Activated naive CD4-positive, alpha-beta T cell treated with anti-CD3 and anti-CD28 coated beads, Interleukin-2, amount 50 U/mL, for 72 hours (primary cell): ENCODE data around the gene VPS9D1. TPM values are rescaled to one million over a fixed set of nuclear protein-coding genes. Genes with fewer than 3 reads are reported as not detected.
"Not testable (repeated sequence)": the region's sequence is repeated elsewhere in the genome, so short reads cannot be mapped to it uniquely, and the experiment has no call there.

Source experiments
- ATAC-seq, 2 donors: fragments of 150-1000 bp; cut with Tn5 transposase; 2 replicates each; pipeline ENCODE4 v1.10.0; 2021; ENCODE audit warnings: mild to moderate bottlenecking in 2 of 2, moderate library complexity in 2 of 2
- DNase-seq, 2 donors: peaks; one replicate each; pipeline ENCODE4 v3.0.0; 2021 to 2022; ENCODE audit warnings: low spot score in 2 of 2
- H3K27ac Mint-ChIP-seq, 2 donors: one replicate each; pipeline ENCODE4 v1.8.0; 2022; ENCODE audit warnings: mild to moderate bottlenecking in 2 of 2, mixed read lengths in 2 of 2
- H3K36me3 Mint-ChIP-seq, 2 donors: one replicate each; pipeline ENCODE4 v1.8.0; 2022; ENCODE audit warnings: mixed read lengths in 2 of 2
- H3K9me3 Mint-ChIP-seq, 2 donors: one replicate each; pipeline ENCODE4 v1.8.0; 2022; ENCODE audit warnings: mixed read lengths in 2 of 2
- total RNA-seq, 2 donors: library from RNA; stranded (reverse); gene quantifications; one replicate each; pipeline ENCODE4 v1.2.3, GENCODE V29; 2022

Gene VPS9D1
- total RNA-seq, 2 donors from 2014 or later, result 2.2 to 2.4 TPM

DNA sequence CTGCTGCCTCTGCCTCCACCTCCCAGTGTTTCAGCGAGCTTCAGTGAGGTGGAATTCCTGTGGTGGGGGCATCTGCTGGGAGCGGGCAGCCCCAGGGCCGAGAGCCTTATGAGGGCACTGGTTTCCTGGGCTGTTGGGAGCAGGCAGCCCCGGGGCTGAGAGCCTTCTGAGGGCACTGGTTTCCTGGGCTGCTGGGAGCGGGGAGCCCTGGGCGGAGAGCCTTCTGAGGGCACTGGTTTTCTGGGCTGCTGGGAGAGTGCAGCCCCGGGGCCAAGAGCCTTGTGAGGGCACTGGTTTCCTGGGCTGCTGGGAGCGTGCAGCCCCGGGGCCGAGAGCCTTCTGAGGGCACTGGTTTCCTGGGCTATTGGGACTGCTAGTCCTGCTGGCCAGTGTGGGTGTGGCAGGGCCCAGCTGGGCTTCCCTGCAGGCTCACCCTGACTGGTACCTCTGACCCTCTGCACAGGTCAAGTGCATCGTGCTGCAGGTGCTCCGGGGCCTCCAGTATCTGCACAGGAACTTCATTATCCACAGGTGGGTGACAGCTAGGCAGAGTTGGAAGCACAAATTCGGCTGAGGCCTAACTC is 28.6 kb downstream of the VPS9D1 start:
- Mint-ChIP-seq H3K36me3 (peaks cover 14 to 24% of the 10 kb centered on the region in 2 donors), H3K27ac (no peak overlapping the region), H3K9me3 (no peaks in the 10 kb centered on the region)
- ATAC-seq, result no peak
- DNase-seq, result no peak

DNA sequence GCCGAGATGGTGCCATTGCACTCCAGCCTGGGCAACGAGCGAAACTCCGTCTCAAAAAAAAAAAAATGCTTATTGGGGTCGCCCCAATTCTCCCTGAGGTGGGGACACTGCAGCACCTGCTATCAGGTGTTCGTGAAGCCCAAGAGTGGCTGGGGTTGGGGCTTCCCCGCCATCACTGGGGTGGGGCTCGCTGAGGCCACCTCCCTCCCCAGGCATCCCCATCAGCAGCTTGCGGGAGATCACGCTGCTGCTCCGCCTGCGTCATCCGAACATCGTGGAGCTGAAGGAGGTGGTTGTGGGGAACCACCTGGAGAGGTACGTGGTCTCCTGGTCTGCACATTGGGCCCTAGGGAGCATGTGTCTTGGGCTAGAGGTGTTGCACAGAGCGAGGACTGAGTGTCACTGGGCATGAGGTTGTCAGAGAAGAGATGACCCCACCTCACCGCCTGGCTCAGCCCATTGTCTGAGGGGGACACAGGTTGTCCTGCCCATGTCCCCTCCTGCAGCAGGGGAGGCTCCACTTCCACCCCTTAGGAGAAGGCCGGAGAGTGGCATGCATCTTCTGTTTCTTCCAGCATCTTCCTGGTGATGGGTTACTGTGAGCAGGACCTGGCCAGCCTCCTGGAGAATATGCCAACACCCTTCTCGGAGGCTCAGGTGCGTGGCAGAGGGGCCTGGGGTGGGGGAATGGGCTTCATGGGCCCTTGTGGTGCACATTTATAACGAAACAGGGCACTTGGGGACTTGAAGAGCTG is 29.3 kb downstream of the VPS9D1 start:
- Mint-ChIP-seq H3K9me3 (no peaks in the 10 kb centered on the region), H3K27ac (no peak overlapping the region), H3K36me3 (peaks cover 14 to 28% of the 10 kb centered on the region in 2 donors)
- DNase-seq (no peak), ATAC-seq (no peak)

DNA sequence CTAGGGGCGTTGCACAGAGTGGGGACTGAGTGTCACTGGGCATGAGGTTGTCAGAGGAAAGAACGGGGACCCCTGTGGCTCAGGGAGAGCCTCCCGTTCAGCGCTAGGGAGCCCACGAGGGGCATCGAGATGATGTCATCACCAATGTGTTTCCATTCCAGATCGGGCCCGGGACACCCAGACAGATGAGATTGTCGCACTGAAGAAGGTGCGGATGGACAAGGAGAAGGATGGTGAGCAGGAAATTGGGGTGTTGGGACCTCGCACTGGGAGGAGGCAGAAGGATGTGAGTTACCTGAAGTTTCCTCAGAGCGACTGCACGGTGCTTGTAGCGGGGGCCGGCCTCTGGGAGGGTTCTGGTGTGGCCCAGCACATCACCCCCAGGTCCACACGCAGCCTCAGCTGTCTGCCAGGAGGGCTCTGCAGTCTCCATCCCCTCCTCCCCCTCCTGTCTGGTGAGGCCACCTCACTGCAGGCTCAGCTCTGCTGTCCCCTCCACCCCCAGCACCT is 30.3 kb downstream of the VPS9D1 start:
- H3K9me3 Mint-ChIP-seq, result no peaks in the 10 kb centered on the region
- ATAC-seq (no peak), DNase-seq (no peak)
- H3K36me3 Mint-ChIP-seq, result peaks cover 14 to 29% of the 10 kb centered on the region in 2 donors
- peak overlapping the region in 1 of 2 donors; percentile 41 for H3K27ac Mint-ChIP-seq

DNA sequence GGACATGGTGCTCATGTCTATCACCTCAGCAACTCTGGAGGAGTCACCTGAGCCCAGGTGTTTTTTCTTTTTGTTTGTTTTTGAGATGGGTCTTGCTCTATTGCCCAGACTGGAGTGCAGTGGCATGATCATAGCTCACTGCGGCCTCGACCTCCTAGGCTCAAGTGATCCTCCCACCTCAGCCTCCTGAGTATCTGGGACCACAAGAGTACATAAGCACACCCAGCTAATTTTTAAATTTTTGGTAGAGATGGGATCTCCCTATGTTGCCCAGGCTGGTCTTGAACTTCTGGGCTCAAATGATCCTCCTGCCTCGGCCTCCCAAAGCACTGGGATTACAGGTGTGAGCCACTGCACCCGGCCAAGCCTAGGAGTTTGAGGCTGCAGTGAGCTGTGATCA is 31.1 kb downstream of the VPS9D1 start:
- DNase-seq, ATAC-seq, H3K9me3 Mint-ChIP-seq: not testable (repeated sequence)
- H3K27ac Mint-ChIP-seq, result peak overlapping the region in 1 of 2 donors; percentile 41
- H3K36me3 Mint-ChIP-seq, result peaks cover 18 to 29% of the 10 kb centered on the region in 2 donors

DNA sequence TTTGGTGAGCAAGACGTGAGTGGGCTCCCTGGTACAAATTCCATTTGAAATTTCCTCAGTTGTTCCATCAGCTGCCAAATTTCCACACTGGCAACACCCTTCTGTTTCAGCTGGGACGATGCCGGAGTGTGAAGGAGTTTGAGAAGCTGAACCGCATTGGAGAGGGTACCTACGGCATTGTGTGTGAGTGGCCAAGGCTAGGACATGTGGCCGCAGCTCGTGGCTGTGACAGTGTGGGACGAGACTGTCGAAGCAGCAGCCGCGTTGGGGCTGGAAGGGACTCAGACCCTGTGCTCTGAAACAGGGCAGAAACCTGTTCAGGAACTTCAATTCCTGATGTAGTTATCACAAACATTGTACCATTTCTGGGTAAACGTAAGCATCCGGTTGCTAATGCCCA is 31.6 kb downstream of the VPS9D1 start:
- H3K36me3 Mint-ChIP-seq, result peaks cover 19 to 29% of the 10 kb centered on the region in 2 donors
- DNase-seq, result no peak
- H3K27ac Mint-ChIP-seq, result no peak overlapping the region
- H3K9me3 Mint-ChIP-seq, result no peaks in the 10 kb centered on the region
- no peak for ATAC-seq

DNA sequence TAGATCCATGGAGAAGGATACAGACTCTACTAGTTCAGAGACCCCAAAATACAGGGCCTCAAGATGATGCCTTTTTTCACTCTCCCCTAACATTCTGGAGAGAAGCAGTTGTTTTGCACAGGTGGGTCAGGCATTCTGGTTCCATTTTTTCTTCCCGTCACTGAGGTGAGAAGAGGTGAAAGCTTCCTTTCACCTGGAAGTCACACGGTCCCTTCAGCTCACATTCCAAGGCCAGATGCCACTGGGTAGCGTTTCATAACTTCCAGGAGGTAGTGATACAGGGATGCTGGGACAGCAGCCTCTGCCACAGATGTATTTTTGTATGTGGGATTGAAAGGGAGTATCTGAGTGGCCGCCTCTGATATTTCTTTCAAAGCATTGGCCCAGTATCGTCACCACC is 32.3 kb downstream of the VPS9D1 start:
- ATAC-seq (no peak), DNase-seq (no peak)
- peaks cover 19 to 26% of the 10 kb centered on the region in 2 donors for H3K36me3 Mint-ChIP-seq
- no peak overlapping the region for H3K27ac Mint-ChIP-seq
- no peaks in the 10 kb centered on the region for H3K9me3 Mint-ChIP-seq

DNA sequence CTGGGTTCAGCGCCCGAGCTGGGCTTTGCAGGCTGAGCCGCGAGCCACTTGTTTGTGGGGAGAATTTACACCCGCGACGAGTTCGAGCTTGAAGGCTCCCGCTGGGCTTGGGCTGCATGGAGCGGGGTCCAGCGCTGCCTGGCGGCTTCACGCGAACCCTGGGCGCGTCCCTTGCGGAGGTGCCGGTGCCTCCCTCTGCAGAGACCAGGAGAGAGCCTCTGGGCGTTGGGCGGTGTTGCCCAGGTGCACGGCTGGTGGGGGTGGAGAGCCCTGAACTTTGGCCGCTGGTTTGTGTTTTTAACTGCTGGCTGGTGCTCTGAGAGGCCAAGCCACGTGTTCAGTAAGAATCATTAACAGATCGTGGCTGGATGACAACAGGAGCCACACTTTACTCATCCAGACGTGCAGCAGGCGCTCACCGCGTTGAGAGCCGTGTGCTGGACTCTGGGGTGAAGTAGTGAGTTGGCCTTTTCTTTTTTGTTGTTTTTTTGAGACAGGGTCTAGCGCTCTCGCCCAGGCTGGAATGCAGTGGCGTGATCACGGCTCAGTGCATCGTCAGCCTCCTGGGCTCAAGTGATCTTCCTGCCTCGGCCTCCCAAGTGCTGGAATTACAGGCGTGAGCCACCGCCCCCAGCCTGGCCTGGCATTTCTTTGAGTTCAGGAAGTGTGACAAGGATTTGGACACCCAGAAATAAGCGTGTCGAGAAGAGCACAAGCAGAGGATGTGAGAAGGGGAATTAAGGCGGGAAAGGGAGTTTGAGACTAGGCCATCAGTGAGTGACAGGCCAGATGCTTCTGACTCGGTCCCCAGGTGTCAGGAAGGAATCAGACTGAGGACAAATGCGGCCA is 33.4 kb downstream of the VPS9D1 start:
- DNase-seq (no peak), ATAC-seq (peak; percentile 30 to 64)

DNA sequence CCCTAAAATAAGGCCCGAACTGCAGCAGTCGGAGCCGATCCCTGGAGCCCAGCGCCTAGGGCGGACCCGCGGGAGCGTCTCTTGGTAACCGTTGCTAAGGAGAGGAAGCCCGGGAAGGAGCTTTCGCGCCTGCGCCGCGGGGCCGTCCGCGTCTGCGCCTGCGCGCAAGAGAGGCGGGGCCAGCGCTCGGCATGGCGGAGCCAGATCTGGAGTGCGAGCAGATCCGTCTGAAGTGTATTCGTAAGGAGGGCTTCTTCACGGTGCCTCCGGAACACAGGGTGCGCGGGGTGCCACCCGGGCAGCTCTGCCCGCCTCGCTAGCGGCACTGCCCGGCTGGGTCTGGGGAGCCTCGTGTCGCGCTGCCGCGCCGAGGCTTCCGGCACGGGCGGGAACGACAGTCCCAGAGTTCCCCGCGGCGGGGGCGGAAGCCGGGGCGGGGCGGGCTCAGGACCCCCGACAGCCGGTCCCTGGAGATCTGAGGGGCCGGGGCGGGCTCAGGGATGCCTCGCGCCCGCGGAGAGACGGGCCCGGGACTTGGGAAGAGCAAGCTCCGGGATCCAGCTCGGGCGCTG is 34.1 kb downstream of the VPS9D1 start, which contains the start of gene CDK10:
Gene CDK10 (plus strand): TSS at position 170 of the 572 bp plus-strand sequence. CDS start 22 bp downstream, at position 192.
- Mint-ChIP-seq H3K27ac (peak within 1 kb of the TSS; percentile 90 to 91), H3K36me3 (peaks cover 19 to 23% of the 10 kb centered on the region in 2 donors), H3K9me3 (no peaks in the 10 kb centered on the region)
- DNase-seq (peak; percentile 94 to 98), ATAC-seq (peak; percentile 88 to 92)

More for the DNA sequence above, 33.4 kb downstream of the VPS9D1 start:
- H3K9me3 Mint-ChIP-seq, result no peaks in the 10 kb centered on the region
- peak overlapping the region; percentile 90 to 91 for H3K27ac Mint-ChIP-seq
- H3K36me3 Mint-ChIP-seq, result peaks cover 19 to 23% of the 10 kb centered on the region in 2 donors

DNA sequence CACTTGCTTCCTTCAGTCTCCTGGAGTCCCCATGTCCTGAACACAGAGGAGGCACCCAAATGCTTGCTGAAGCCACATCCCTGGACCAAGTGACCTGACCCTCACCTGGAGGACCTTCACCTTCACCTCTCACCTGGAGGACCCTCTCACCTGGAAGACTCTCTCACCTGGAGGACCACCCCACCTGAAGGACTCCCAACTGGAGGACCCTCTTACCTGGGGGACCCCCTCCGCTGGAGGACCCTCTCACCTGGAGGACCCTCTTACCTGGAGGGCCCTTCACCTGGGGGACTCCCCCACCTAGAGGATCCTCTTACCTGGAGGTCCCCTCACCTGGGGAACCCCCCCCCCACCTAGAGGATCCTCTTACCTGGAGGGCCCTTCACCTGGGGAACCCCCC is 34.8 kb downstream of the VPS9D1 start:
- DNase-seq (no peak), ATAC-seq (no peak)
- Mint-ChIP-seq H3K27ac (peak overlapping the region in 1 of 2 donors; percentile 90), H3K36me3 (peaks cover 19 to 23% of the 10 kb centered on the region in 2 donors), H3K9me3 (no peaks in the 10 kb centered on the region)

DNA sequence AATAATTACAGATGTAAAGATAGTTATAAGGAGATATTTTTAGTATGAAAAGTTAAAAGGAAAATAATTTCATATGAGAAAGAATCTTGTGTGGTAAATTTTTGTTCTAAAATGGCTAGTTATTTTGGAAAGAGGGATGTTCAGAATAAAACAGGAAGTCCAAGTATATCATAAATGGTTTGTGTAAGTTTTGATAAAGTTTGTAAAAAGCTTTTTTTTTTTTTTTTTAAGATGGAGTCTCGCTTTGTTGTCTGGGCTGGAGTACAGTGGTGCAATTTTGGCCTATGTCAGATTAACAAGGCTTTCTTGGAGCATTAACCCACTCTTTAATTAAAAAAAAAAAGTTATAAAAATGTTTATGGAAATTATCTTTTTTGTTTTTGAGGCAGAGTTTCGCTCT is 42.4 kb downstream of the VPS9D1 start:
- H3K36me3 Mint-ChIP-seq, result no peaks in the 10 kb centered on the region
- no peak overlapping the region for H3K27ac Mint-ChIP-seq
- H3K9me3 Mint-ChIP-seq, result no peaks in the 10 kb centered on the region
- DNase-seq, result no peak
- no peak for ATAC-seq

DNA sequence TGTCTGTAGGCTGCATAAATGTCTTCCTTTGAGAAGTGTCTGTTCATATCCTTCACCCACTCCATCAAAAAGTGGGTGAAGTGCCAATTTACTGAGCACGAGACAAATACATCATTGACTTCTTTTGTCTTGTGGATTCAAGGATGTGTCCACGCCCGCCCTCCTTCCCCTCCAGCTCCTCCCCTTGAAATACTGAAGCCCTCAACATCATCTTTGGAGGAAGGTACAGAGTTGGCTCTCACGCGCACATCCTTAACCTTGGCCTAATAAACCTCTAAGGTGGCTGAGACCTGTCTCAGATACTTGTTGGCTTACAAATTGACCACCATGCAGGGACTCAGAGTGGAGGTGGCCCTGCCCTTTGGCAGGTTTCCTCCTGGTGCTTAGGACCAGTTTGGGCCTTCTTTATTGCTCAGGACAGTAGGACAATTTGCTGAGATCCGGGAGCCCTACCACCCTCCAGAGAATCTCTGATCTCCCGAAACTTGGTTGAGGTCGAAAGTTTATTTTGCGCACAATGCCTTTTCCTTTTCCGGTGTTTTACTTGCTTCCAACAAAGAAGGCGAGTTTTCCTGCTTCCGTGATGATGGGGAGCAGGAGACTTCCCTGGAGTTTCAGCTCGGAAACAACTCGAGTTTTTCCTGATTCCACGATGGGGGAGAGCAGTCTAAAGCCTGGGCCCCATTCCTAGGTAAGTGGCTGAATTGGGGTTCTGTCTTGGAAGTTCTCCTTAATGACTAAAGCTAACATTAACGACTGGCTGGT is 48.3 kb downstream of the VPS9D1 start:
- ATAC-seq (no peak), DNase-seq (no peak)
- H3K36me3 Mint-ChIP-seq, result no peaks in the 10 kb centered on the region

DNA sequence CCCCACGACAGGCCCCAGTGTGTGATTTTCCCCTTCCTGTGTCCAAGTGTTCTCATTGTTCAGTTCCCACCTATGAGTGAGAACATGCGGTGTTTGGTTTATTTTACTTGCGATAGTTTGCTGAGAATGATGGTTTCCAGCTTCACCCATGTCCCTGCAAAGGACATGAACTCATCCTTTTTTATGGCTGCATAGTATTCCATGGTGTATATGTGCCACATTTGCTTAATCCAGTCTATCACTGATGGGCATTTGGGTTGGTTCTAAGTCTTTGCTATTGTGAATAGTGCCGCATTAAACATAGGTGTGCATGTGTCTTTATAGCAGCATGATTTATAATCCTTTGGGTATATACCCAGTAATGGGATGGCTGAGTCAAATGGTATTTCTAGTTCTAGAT is 49.1 kb downstream of the VPS9D1 start:
- not testable (repeated sequence) for H3K9me3 Mint-ChIP-seq, H3K36me3 Mint-ChIP-seq, DNase-seq, H3K27ac Mint-ChIP-seq, ATAC-seq

More for the DNA sequence above, 48.3 kb downstream of the VPS9D1 start:
- H3K27ac Mint-ChIP-seq, result no peak overlapping the region
- no peaks in the 10 kb centered on the region for H3K9me3 Mint-ChIP-seq

DNA sequence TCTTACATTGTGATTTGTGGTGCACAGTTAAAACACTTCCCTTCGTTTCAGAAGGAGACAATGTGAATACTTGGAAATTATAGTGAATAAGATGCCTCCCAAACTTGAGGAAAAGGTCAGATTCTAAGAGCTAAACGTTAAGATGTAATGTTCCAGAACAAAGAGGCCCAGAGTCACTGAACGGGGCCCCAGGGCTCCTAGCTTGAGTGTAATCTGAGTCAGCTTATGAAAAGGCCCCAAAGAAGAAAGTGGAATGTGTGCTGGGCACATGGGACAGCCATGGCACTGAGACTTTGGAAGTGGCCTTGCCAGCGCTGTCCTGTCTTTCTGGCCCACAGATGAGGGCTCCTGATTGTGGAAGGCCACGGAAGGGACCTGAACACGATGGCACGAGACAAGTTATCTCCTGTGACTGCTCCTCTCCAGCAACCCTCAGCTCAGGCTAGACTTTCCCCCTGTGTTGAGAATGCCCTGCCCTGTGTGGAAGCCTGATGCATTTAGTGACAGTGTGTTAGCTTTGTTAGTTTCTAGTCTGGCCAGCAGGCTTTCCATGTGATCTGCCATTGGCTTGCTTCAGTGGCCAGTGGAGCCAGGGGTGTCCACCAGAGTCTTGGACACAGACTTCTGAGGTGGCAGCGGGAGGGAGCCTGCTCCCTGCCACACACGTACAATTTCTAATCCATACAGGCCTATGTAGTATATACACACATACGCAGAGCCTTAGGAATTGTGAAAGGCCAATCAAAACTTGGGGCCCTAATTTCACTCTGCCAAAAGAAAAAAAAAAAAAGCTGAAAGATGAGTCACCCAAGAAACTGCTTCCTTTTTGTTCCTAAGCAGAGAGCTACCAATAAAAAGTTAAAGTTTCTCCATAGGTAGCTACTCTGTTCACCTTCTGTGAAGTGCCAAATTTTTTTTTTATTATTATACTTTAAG is 49.9 kb downstream of the VPS9D1 start:
- peak in 1 of 2 donors; percentile 33 for ATAC-seq
- H3K27ac Mint-ChIP-seq, result peak overlapping the region in 1 of 2 donors; percentile 22
- no peaks in the 10 kb centered on the region for H3K9me3 Mint-ChIP-seq
- no peak for DNase-seq
- peaks cover 0 to 8% of the 10 kb centered on the region in 2 donors for H3K36me3 Mint-ChIP-seq

DNA sequence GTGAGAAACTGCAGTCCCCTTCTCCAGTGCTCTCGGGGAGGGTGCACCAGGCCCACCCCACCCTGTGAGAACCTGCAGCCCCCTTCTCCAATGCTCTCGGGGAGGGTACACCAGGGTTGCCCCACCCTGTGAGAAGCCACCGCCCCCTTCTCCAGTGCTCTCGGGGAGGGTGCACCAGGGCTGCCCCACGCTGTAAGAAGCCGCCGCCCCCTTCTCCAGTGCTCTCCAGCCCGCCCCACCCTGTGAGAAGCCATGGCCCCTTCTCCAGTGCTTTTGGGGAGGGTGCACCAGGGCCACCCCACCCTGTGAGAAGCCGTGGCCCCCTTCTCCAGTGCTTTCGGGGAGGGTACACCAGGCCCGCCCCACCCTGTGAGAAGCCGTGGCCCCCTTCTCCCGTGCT is 50.9 kb downstream of the VPS9D1 start:
- ATAC-seq, result no peak
- no peaks in the 10 kb centered on the region for H3K9me3 Mint-ChIP-seq
- no peak overlapping the region for H3K27ac Mint-ChIP-seq
- peaks cover 0 to 8% of the 10 kb centered on the region in 2 donors for H3K36me3 Mint-ChIP-seq
- DNase-seq, result no peak

DNA sequence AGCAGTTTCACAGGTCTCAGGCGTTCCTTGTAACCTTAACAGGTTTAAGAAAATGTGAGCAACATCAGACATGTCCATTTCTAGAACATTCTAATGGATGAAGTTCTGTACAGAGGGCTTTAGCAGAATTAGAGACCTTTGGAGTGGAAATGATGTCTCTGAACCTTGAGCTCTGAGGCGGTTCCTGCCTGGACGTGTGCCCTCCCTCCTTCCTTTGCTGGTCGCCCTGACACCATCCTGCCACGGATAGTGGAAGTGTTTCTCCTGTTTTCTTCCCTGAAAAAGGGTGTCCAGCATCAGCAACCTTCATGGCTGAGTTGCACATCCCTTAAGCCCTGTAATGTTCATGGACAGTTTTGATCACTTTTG is 51.9 kb downstream of the VPS9D1 start:
- peak in 1 of 2 donors; percentile 22 for ATAC-seq
- Mint-ChIP-seq H3K36me3 (peaks cover 0 to 8% of the 10 kb centered on the region in 2 donors), H3K27ac (no peak overlapping the region), H3K9me3 (no peaks in the 10 kb centered on the region)
- DNase-seq, result no peak
